Measurements from ENCODE around the gene TMEM245. TPM values are rescaled to one million over a fixed set of nuclear protein-coding genes. Genes with fewer than 3 reads are reported as not detected.
A peak's percentile ranks its signal among the peaks of the same experiment; 100 is the strongest.

Gene TMEM245
- total and polyA plus RNA-seq, 11 donors: 16.7 to 174 (median 99.6) TPM

GRCh38 chr9:109012876-109013678 lies 106.7 kb downstream of the TMEM245 start, which contains the start of gene CTNNAL1:
Gene CTNNAL1 (minus strand): TSS chr9:109013499. CDS start chr9:109013442, 57 bp downstream.
- Histone ChIP-seq H3K27ac (peak within 1 kb of the TSS; percentile 81 to 98 (median 94)), H3K36me3 (no peaks in the 10 kb centered on the region), H3K4me1 (peaks cover 0 to 61% (median 32%) of the 10 kb centered on the region in 12 donors), H3K9me3 (no peaks in the 10 kb centered on the region), H3K4me3 (peak within 1 kb of the TSS; percentile 56 to 99 (median 86)), H3K27me3 (no peaks in the 10 kb centered on the region)
- intact Hi-C loops (cut with DNase I): loop anchor here in 4 of 10 donors (5.0 to 10.0 kb wide), 5 partner anchors 39 to 81 kb away; partner anchors contain the start of genes ABITRAM (in 1 of the 4) and ELP1 (in 1 of the 4)
- DNase-seq (peak; percentile 95 to 97 (median 96)), ATAC-seq (peak; percentile 95 to 98 (median 97))
- WGBS, 4 donors: 0 to 1% (median 1%) methylated on average over 38 to 99 of the region's 99 CpGs
- TF ChIP-seq, protein P1, sequence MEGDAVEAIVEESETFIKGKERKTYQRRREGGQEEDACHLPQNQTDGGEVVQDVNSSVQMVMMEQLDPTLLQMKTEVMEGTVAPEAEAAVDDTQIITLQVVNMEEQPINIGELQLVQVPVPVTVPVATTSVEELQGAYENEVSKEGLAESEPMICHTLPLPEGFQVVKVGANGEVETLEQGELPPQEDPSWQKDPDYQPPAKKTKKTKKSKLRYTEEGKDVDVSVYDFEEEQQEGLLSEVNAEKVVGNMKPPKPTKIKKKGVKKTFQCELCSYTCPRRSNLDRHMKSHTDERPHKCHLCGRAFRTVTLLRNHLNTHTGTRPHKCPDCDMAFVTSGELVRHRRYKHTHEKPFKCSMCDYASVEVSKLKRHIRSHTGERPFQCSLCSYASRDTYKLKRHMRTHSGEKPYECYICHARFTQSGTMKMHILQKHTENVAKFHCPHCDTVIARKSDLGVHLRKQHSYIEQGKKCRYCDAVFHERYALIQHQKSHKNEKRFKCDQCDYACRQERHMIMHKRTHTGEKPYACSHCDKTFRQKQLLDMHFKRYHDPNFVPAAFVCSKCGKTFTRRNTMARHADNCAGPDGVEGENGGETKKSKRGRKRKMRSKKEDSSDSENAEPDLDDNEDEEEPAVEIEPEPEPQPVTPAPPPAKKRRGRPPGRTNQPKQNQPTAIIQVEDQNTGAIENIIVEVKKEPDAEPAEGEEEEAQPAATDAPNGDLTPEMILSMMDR (IDR thresholded peaks at IDR 0.05): peak in 1 of 12 donors; percentile 3
- peak; percentile 62 to 97 for TF ChIP-seq POLR2A (IDR thresholded peaks at IDR 0.05)

- Histone ChIP-seq H3K27ac (peak overlapping the region; percentile 81 to 98 (median 94)), H3K9me3 (no peaks in the 10 kb centered on the region), H3K27me3 (no peaks in the 10 kb centered on the region), H3K4me3 (peak overlapping the region; percentile 56 to 99 (median 86)), H3K36me3 (no peaks in the 10 kb centered on the region), H3K4me1 (peaks cover 0 to 54% (median 30%) of the 10 kb centered on the region in 12 donors)
- DNase-seq: peak in 4 of 5 donors; percentile 48 to 68 (median 54)
- 2 to 3% (median 3%) methylated on average over 27 to 29 of the region's 29 CpGs for WGBS, 4 donors
- intact Hi-C loops (cut with DNase I): loop anchor here in 4 of 10 donors (5.0 to 10.0 kb wide), 5 partner anchors 40 to 80 kb away; partner anchors contain the start of genes ABITRAM (in 1 of the 4) and ELP1 (in 1 of the 4)
- ATAC-seq: peak; percentile 13 to 44 (median 41)
- TF ChIP-seq POLR2A (IDR thresholded peaks at IDR 0.05): no peak
- TF ChIP-seq, protein P1 (IDR thresholded peaks at IDR 0.05): no peak
Observed at GRCh38 chr9:109012009-109012875, 107.5 kb downstream of the TMEM245 start.

DNA sequence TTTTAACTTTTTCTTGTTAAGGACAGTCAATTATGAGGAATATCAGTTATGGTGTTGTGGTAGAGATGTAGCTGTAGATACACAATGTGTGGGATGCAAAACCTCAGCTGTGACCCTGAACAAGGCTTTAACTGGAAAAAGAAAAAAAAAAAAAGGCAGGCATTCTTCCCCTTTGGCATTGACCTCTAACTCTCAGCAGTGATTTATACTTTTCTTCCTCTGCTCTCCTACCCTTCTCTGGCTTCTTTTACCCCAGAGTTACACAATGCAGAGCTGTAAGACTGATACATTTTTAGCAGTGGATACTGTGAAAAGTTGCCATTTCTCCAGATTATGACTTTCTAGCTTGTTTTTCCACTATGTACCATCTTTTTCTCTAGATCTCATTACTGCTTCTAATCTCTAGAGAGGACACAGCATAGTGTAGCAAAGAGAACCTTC lies 108.5 kb downstream of the TMEM245 start:
- no peaks in the 10 kb centered on the region for H3K36me3 ChIP-seq
- ATAC-seq (no peak), DNase-seq (no peak)
- H3K27me3 ChIP-seq: no peaks in the 10 kb centered on the region
- H3K4me3 ChIP-seq: peak overlapping the region in 8 of 12 donors; percentile 63 to 94 (median 89)
- no peak for TF ChIP-seq POLR2A (IDR thresholded peaks at IDR 0.05)
- TF ChIP-seq, protein P1 (IDR thresholded peaks at IDR 0.05): no peak
- H3K9me3 ChIP-seq: no peaks in the 10 kb centered on the region
- intact Hi-C loops (cut with DNase I): loop anchor here in 4 of 10 donors (5.0 to 10.0 kb wide), 5 partner anchors 39 to 79 kb away; partner anchors contain the start of genes ABITRAM (in 1 of the 4) and ELP1 (in 1 of the 4)
- H3K27ac ChIP-seq: peak overlapping the region in 9 of 12 donors; percentile 25 to 98 (median 91)
- H3K4me1 ChIP-seq: peaks cover 3 to 56% (median 33%) of the 10 kb centered on the region in 12 donors
